Measurements from ENCODE around the gene TMEM235. TPM values are rescaled to one million over a fixed set of nuclear protein-coding genes. Genes with fewer than 3 reads are reported as not detected.
"Not testable (repeated sequence)": the region's sequence is repeated elsewhere in the genome, so short reads cannot be mapped to it uniquely, and the experiment has no call there.

TMEM235 gene
- total and polyA plus RNA-seq, 11 donors: not detected

DNA sequence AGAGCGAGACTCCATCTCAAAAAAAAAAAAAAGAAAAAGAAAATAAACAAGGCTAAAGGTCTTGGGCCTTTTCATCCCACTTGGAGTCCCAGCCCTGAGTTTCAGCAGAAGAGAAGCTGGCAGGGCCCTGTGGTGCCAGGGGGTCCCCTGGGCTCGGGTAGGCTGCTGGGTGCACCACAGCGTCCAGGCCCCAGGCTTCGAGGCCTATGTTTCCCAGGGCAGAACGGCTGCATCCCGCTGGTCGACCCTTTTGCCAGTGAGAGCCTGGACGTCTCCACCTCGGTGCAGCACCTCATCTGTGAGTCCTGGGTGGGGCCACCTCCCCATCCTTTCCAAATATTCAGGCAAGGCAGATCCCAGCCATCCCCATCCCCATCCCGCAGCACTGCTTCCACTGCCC is 2.2 kb downstream of the TMEM235 start:
- DNase-seq: no peak
- no peaks in the 10 kb centered on the region for H3K9me3 ChIP-seq
- H3K4me1 ChIP-seq: peaks cover 0 to 15% (median 0%) of the 10 kb centered on the region in 12 donors
- intact Hi-C loops (cut with DNase I): no loop called here
- no peak overlapping the region for H3K27ac ChIP-seq
- H3K36me3 ChIP-seq: no peaks in the 10 kb centered on the region
- H3K27me3 ChIP-seq: peaks cover 16 to 36% (median 24%) of the 10 kb centered on the region in 9 donors
- 86 to 96% (median 94%) methylated on average over 10 of the region's 10 CpGs for WGBS, 4 donors
- no peak overlapping the region for H3K4me3 ChIP-seq
- no peak for ATAC-seq
- TF ChIP-seq, protein P1, sequence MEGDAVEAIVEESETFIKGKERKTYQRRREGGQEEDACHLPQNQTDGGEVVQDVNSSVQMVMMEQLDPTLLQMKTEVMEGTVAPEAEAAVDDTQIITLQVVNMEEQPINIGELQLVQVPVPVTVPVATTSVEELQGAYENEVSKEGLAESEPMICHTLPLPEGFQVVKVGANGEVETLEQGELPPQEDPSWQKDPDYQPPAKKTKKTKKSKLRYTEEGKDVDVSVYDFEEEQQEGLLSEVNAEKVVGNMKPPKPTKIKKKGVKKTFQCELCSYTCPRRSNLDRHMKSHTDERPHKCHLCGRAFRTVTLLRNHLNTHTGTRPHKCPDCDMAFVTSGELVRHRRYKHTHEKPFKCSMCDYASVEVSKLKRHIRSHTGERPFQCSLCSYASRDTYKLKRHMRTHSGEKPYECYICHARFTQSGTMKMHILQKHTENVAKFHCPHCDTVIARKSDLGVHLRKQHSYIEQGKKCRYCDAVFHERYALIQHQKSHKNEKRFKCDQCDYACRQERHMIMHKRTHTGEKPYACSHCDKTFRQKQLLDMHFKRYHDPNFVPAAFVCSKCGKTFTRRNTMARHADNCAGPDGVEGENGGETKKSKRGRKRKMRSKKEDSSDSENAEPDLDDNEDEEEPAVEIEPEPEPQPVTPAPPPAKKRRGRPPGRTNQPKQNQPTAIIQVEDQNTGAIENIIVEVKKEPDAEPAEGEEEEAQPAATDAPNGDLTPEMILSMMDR (IDR thresholded peaks at IDR 0.05): no peak
- TF ChIP-seq POLR2A (IDR thresholded peaks at IDR 0.05): no peak

DNA sequence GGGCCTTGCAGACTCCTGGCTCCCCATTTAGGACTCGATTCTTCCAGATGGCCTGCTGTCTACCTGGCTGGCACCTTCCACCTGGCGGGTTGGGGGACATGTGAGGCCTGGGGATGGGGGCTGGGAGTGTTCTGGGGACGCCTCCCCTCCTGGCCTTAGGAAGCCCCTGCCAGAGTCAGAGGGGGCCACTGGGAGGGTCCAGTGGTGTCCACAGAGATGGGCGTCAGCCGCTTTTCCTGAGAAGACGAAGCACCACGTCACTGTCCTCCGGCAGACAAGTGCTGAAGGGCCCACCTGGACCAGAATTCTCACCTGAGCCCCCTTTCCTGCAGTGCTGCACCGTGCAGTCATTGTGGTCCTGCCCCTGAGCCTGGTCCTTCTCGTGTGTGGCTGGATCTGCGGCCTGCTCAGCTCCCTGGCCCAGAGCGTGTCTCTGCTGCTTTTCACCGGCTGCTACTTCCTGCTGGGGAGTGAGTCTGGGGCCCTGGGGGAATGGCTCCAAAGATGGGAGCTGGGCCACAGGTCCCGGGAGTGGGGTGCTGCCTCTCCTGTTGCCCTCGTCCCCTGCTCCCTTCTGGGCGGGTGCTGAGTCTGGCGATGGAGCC is 2.9 kb downstream of the TMEM235 start:
- intact Hi-C loops (cut with DNase I): no loop called here
- Histone ChIP-seq H3K4me1 (peaks cover 0 to 15% (median 0%) of the 10 kb centered on the region in 12 donors), H3K36me3 (no peaks in the 10 kb centered on the region), H3K27ac (peak overlapping the region in 9 of 12 donors; percentile 31 to 65 (median 54)), H3K9me3 (no peaks in the 10 kb centered on the region), H3K27me3 (peaks cover 16 to 36% (median 24%) of the 10 kb centered on the region in 9 donors), H3K4me3 (no peak overlapping the region)
- 69 to 93% (median 83%) methylated on average over 11 to 17 of the region's 17 CpGs for WGBS, 4 donors
- TF ChIP-seq, protein P1 (IDR thresholded peaks at IDR 0.05): no peak
- TF ChIP-seq POLR2A (IDR thresholded peaks at IDR 0.05): no peak
- no peak for ATAC-seq
- DNase-seq: no peak

GRCh38 chr17:78235022-78235421 is 3.6 kb downstream of the TMEM235 start:
- Histone ChIP-seq H3K4me1 (peaks cover 0 to 15% (median 0%) of the 10 kb centered on the region in 12 donors), H3K27ac (peak overlapping the region in 10 of 12 donors; percentile 22 to 65 (median 46)), H3K27me3 (peaks cover 16 to 33% (median 24%) of the 10 kb centered on the region in 9 donors)
- H3K36me3 ChIP-seq; intact Hi-C loops (cut with DNase I); H3K4me3 ChIP-seq; H3K9me3 ChIP-seq: not testable (repeated sequence)
- DNase-seq: peak; percentile 64 to 75 (median 67)
- WGBS, 4 donors: 53 to 74% (median 62%) methylated on average over 6 of the region's 6 CpGs
- ATAC-seq: peak in 3 of 4 donors; percentile 46 to 70 (median 62)

DNA sequence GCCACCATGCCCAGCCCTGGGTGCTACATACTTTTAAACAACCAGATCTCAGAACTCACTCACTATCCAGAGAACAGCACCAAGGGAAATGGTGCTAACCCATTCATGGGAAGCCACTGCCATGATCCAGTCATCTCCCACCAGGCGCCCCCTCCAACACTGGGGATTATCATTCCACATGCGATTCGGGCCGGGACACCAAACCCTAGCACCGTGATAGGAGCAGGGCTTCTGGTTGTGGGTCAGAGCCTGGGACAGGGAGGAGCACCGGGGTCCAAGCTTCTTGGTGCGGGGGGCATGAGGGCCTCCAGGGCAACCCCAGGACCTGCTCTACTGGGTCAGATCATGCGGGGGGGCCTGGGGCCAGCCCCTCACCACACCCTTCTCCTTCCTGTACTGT is 4.5 kb downstream of the TMEM235 start:
- no peak overlapping the region for H3K4me3 ChIP-seq
- ATAC-seq: no peak
- WGBS, 4 donors: 86 to 88% (median 87%) methylated on average over 2 to 8 of the region's 8 CpGs
- no peaks in the 10 kb centered on the region for H3K36me3 ChIP-seq
- no peak overlapping the region for H3K27ac ChIP-seq
- H3K9me3 ChIP-seq: no peaks in the 10 kb centered on the region
- no peak for DNase-seq
- TF ChIP-seq, protein P1 (IDR thresholded peaks at IDR 0.05): no peak
- no peak for TF ChIP-seq POLR2A (IDR thresholded peaks at IDR 0.05)
- intact Hi-C loops (cut with DNase I): no loop called here
- peaks cover 14 to 26% (median 17%) of the 10 kb centered on the region in 9 donors for H3K27me3 ChIP-seq
- peaks cover 0 to 15% (median 0%) of the 10 kb centered on the region in 12 donors for H3K4me1 ChIP-seq

Data from heart left ventricle (tissue), 16 donors.